GM15510 (cell line): ENCODE data around the gene TXNDC16.

ENCODE experiments used
- POLR2A ChIP-seq: IDR thresholded peaks from 3 replicates; pipeline ENCODE4 v1.6.1; 2011; ENCODE audit warnings: borderline replicate concordance; ENCODE audit not compliant: insufficient read length; ENCODE audit errors: extremely low read depth

TXNDC16 gene

DNA sequence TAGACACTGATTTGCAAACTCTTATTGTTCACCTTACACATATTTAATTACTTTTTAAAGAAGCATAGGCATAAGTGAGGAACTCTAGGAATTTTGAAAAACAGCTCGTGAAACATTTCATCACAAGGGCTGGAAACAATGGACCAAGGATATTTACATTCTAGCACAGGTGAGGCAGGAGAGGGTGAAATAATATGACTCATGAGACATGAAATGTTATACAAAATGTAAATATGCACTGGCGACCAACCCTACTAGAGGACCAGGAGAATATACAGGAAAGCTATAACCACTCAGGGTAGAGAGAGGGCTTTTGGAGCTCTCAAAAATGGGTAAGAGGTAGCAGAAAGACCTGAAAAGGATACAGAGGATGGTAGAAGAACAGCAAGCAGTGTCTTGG is 122.9 kb downstream of the TXNDC16 start:
- TF ChIP-seq POLR2A = no peak

DNA sequence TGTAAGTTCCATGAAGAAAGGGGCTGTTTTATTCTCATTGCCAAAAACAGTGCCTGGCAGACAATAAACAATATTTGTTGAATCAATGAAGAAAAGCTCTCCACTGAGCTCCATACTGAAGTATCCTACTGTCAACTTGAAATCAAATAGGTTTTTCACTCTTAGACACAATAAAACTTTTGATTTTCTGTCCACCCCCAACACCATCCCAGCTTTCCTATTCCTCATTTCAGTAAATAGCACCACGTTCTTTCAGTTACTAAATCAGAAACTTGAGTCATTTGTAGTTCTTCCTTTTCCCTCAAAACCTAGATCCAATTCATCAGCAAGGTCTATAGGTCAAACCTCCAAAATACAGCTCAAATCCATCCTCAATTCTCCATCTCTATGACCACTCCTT is 124.8 kb downstream of the TXNDC16 start:
- no peak for TF ChIP-seq POLR2A

DNA sequence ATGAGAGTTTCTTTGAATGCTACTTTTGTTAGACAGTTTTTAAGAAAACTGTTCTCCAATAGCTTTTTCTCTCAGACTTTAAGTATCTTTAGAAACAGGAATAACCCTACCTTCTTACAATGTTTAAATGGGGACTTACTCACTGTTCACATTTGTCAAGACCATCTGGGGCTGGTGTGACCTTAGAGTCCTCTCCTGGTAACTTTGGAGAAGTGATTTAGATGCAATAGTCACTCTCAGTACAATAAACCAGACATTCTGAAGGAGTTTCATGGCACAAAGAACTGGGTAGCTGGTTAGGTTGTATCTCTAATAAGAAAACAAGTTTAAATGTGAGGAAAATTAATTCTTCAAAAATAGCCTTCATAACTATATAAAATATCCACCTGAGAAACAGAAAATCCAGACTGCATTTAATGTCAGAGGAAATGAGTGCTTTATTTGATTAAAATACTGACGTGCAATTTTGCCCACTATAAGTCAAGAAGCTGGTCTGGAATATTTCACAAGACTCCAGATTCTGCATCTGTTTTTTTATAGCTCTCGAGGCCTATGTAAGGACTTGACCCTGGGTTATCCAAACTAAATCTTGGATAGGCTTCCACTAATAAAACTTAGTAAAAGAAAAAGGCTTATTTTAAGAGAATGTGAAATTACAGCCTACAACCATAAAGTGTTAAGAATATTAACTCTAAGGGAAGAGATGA is 129.5 kb downstream of the TXNDC16 start:
- TF ChIP-seq POLR2A = no peak

DNA sequence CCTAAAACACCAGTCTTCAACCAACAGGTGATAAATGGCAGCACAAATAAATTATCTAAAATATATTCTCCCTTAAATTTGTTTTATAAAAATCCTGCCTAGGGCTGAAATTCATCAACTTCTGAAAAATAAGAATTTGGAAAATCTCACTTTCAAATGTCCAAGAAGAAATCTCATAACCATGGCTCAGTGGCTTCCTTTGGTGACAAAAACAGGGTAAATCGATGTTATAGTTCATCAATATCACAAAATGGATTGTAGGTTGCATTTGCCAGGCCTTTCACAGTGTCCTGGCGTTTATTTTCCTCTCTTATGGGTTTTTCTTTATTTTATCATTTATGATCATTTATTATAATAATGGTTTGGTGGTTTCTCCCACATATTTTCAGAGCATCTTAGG is 135.2 kb downstream of the TXNDC16 start:
- no peak for TF ChIP-seq POLR2A

GRCh38 chr14:52413729-52414408 is 138.4 kb downstream of the TXNDC16 start:
- no peak for TF ChIP-seq POLR2A

DNA sequence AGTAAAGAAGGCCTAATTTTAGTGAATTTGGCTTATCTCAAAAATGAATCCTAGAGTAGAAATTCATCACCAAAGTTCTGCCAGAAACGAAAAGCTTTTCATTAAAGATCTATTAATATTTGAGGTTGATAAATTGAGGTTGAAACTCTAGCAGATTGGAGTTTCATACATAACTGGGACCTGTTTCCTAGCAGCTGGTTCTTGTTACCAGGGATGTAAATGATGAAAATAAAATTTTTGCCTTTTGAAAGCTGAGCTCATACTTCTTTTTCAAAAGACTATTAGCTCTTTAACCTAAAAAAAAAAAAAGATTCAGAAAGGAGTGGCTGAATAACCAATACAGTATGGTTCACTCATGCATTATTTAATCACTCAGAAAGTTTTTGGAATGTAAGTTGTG is 139.9 kb downstream of the TXNDC16 start:
- TF ChIP-seq POLR2A = no peak

DNA sequence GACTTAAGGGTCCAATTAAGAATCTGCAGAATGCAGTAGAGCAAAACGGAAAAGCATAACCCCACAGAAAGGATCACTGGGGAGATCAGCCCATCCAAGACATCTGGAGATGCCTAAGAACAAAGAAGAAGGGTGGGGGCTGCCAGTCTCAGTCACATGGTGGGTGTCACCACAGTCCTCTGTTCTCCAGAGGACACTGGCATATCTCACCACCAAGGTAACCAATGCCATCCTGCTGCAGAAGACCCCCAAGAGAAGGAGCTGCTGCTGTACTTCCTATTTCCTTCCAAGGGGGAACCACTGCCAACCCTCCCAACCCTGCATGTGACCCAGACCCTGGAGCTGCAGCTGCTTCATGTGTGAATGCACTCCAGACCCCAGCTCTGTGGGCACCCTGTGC is 147.0 kb downstream of the TXNDC16 start:
- TF ChIP-seq POLR2A = no peak

GRCh38 chr14:52402812-52403526 is 149.3 kb downstream of the TXNDC16 start:
- no peak for TF ChIP-seq POLR2A

GRCh38 chr14:52400846-52401245 is 151.5 kb downstream of the TXNDC16 start:
- TF ChIP-seq POLR2A = no peak

DNA sequence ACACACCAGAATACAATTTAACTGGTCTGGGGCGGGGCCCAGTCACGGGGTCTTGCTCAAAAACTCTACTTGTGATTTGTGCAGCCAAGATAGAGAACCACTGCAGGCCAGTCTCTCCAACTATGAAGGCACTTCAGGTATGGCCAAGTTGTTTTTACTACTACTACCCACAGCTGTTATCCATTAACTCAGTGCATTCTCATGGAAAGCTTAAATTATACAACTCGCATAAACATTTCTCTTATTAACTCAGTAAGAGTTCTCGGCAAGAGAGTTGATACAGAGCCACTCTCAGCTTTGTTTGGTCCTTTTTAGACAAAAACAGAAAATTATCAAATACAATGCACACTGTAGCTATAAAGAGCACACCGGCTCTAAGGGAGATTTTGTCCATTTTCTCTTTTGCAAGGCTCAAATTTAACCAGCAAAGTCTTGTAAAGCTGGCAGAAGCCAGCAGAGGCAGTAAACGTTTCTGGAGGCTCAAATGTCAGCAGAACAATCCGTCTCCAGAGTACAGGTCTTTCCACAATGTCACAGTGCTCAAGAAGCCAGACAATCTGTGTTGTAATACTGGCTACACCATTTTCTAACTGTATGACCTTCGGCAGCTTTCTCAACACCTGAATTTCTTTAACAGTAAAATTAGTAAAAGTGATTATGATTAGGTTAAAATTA is 152.2 kb downstream of the TXNDC16 start:
- TF ChIP-seq POLR2A = no peak

DNA sequence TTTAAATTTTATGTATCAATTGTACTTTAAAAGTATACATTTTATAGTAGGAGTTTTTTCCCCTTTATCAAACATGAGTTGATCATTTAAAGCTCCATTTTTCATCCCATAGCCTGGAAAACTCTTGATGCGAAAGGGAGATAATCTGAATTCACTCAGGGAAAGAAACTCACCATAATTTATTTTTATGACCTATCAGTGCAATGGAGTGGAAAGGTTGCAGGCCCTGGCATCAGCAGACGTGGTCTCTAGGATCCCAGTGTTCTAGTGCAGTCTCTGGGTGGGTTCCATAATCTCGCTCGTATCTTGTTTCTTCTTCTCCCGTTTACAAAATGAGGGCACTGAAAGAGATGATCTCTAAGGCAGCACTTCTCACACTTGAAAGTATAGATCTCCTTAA is 153.2 kb downstream of the TXNDC16 start:
- no peak for TF ChIP-seq POLR2A

GRCh38 chr14:52397844-52398243 is 154.5 kb downstream of the TXNDC16 start:
- no peak for TF ChIP-seq POLR2A

GRCh38 chr14:52395728-52396127 is 156.6 kb downstream of the TXNDC16 start:
- TF ChIP-seq POLR2A = no peak

GRCh38 chr14:52391881-52392615 is 160.3 kb downstream of the TXNDC16 start:
- TF ChIP-seq POLR2A = no peak
